HG03108 (cell line): ENCODE data around the gene PTPRT.

Experiments used
- ATAC-seq: cut with Tn5 transposase; IDR thresholded peaks from one replicate; pipeline ENCODE4 v1.9.1; 2021; ENCODE audit warnings: moderate library complexity; ENCODE audit not compliant: unreplicated experiment

PTPRT gene

GRCh38 chr20:42419814-42420532 is 769.7 kb downstream of the PTPRT start:
- ATAC-seq: no peak

- no peak for ATAC-seq
These were observed 782.9 kb downstream of the PTPRT start for GRCh38 chr20:42406826-42407225.

- ATAC-seq: no peak
These were observed 787.3 kb downstream of the PTPRT start for GRCh38 chr20:42402455-42402854.

- no peak for ATAC-seq
These were observed 788.1 kb downstream of the PTPRT start for GRCh38 chr20:42401613-42402012.

- no peak for ATAC-seq
These were observed 789.9 kb downstream of the PTPRT start for GRCh38 chr20:42399802-42400201.

GRCh38 chr20:42392442-42392841 is 797.3 kb downstream of the PTPRT start:
- no peak for ATAC-seq

- ATAC-seq: no peak
These were observed 797.9 kb downstream of the PTPRT start for GRCh38 chr20:42391807-42392206.

- ATAC-seq: no peak
These were observed 809.4 kb downstream of the PTPRT start for GRCh38 chr20:42380287-42380686.

- no peak for ATAC-seq
These were observed 810.3 kb downstream of the PTPRT start for GRCh38 chr20:42379385-42379784.

- no peak for ATAC-seq
These were observed 810.9 kb downstream of the PTPRT start for GRCh38 chr20:42378826-42379225.

- no peak for ATAC-seq
These were observed 813.6 kb downstream of the PTPRT start for GRCh38 chr20:42376131-42376530.

- no peak for ATAC-seq
These were observed 816.7 kb downstream of the PTPRT start for GRCh38 chr20:42373049-42373448.

- ATAC-seq: no peak
These were observed 819.6 kb downstream of the PTPRT start for GRCh38 chr20:42370075-42370474.

GRCh38 chr20:42368910-42369309 is 820.8 kb downstream of the PTPRT start:
- no peak for ATAC-seq

- no peak for ATAC-seq
These were observed 823.1 kb downstream of the PTPRT start for GRCh38 chr20:42366626-42367025.

- ATAC-seq: no peak
These were observed 825.3 kb downstream of the PTPRT start for GRCh38 chr20:42364446-42364845.

GRCh38 chr20:42361402-42361970 is 828.2 kb downstream of the PTPRT start:
- ATAC-seq: no peak

- ATAC-seq: no peak
These were observed 829.1 kb downstream of the PTPRT start for GRCh38 chr20:42360621-42361020.

- no peak for ATAC-seq
These were observed 830.1 kb downstream of the PTPRT start for GRCh38 chr20:42359617-42360016.

GRCh38 chr20:42352096-42352495 is 837.6 kb downstream of the PTPRT start:
- no peak for ATAC-seq

GRCh38 chr20:42350521-42350920 is 839.2 kb downstream of the PTPRT start:
- ATAC-seq: no peak

- ATAC-seq: no peak
These were observed 843.2 kb downstream of the PTPRT start for GRCh38 chr20:42346189-42347170.
